Coronary artery (tissue), 2 donors: ENCODE measurements around the gene RNF182.
"Not testable (repeated sequence)": the region's sequence is repeated elsewhere in the genome, so short reads cannot be mapped to it uniquely, and the experiment has no call there.

Source experiments
- DNase-seq: peaks from one replicate; pipeline ENCODE4 v3.0.0-alpha.2; 2017; ENCODE audit warnings: low spot score
- H3K27ac ChIP-seq, 2 donors: fragments of 200-600 bp; sonication (generic); one replicate each; pipeline ENCODE4 v1.5.1; 2016 to 2019
- H3K4me3 ChIP-seq: fragments of 200-600 bp; sonication (generic); 2 replicates; pipeline ENCODE4 v1.5.1; 2016; ENCODE audit warnings: mild to moderate bottlenecking, moderate library complexity
- CTCF ChIP-seq: fragments of 200-600 bp; sonication (generic); IDR thresholded peaks from one replicate; pipeline ENCODE4 v1.5.1; 2019; ENCODE audit warnings: antibody characterized with exemption

RNF182 gene

GRCh38 chr6:13953061-13953705 lies 28.4 kb downstream of the RNF182 start:
- no peak for DNase-seq
- TF ChIP-seq CTCF, result no peak
- H3K4me3 ChIP-seq, result no peak overlapping the region
- no peak overlapping the region for H3K27ac ChIP-seq

DNA sequence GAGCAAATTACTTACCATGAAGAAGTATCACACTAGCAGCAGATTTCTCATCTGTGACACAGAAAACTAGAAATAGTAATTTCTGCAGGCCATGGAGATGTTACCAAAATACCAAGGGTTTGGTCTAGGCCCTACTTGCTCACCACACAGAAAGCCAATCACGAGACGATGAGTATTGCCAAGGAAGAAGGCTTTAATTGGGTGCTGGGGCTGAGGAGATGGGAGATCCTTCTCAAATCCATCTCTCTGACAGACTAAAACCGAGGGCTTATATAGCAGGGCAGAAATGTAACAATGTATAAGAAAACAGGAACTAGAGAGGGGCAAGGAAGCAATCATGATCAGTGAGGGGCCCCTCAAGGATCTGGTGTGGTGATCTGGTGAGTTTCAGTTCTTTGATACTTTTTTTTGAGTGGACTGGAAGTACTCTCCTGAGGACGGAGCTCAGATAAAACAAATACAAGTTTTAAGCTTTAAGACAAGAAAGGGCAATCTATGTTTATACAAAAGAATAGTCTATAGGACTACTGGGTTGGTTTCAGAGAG lies 40.9 kb downstream of the RNF182 start:
- no peak for TF ChIP-seq CTCF
- DNase-seq, result no peak

GRCh38 chr6:13971303-13971702 lies 46.6 kb downstream of the RNF182 start:
- Histone ChIP-seq H3K4me3 (no peak overlapping the region), H3K27ac (no peak overlapping the region)
- no peak for TF ChIP-seq CTCF
- no peak for DNase-seq

More for the DNA sequence above, 40.9 kb downstream of the RNF182 start:
- Histone ChIP-seq H3K27ac (no peak overlapping the region), H3K4me3 (no peak overlapping the region)

GRCh38 chr6:13972602-13973001 lies 47.9 kb downstream of the RNF182 start:
- not testable (repeated sequence) for DNase-seq, H3K4me3 ChIP-seq, H3K27ac ChIP-seq

GRCh38 chr6:13973422-13973821 lies 48.7 kb downstream of the RNF182 start:
- not testable (repeated sequence) for H3K27ac ChIP-seq, H3K4me3 ChIP-seq, DNase-seq

DNA sequence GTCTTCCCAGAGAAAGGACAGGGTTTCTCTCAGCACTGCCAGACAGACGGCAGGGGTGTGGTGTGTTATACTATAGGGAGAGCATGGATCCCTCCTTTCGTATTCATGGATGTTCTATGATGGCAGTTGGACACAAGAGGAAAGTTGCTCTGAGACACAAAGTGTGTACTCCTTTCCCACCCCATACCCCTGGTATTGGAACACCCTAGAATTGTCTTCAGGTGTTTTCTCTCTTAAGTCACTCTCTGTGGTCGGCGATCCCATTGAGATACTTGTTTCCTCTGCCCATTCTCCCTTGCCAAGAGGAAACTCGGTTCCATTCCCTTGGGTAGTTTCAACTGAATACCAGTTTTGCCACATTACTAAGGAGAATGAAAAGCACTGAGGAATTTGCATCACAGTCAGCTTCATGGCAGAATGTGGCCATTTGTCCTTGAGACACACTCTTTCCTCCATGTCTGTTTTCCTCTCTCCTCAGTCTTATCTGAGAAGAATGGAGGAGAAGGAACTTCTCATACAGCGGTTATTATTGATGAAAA lies 53.4 kb downstream of the RNF182 start:
- Histone ChIP-seq H3K4me3 (no peak overlapping the region), H3K27ac (no peak overlapping the region)
- TF ChIP-seq CTCF, result no peak
- DNase-seq, result no peak

DNA sequence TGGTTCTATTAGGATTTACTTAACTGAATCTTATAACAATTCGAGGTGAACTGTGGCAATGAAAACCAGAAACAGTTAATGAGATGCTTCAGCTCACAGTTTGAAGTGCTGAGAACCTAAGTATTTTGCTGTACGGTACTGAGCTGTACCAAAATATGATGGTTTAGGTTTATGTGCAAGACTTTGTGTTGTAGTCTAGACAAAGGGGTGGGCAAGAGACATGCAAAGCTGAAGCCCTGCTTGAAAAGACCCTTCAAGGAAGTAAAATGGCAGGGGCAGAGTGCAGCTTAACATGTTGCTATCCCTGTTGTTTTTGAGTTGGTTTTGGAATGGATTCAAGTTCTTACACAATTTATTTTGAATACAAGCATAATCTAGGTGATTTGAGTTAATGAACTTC lies 54.0 kb downstream of the RNF182 start:
- no peak for TF ChIP-seq CTCF
- Histone ChIP-seq H3K27ac (no peak overlapping the region), H3K4me3 (no peak overlapping the region)
- no peak for DNase-seq
